A673 (cell line): ENCODE measurements around the gene PLXNA3.

ENCODE experiments used
- EZH2 ChIP-seq: fragments of 200-600 bp; sonication (generic); IDR thresholded peaks from 2 replicates; pipeline ENCODE4 v1.6.1; 2017; ENCODE audit warnings: borderline replicate concordance, low read depth, mild to moderate bottlenecking, mixed read lengths, antibody characterized with exemption, low read length; ENCODE audit not compliant: poor library complexity, severe bottlenecking
- TF ChIP-seq, protein P1 (sequence below): fragments of 300-800, 200-600 bp; sonication (generic); conservative IDR thresholded peaks from 2 replicates; pipeline ENCODE4 v1.5.1; 2017; ENCODE audit warnings: low read depth, mild to moderate bottlenecking, antibody characterized with exemption, low read length, moderate library complexity, mixed read lengths

- TF ChIP-seq, protein P1, sequence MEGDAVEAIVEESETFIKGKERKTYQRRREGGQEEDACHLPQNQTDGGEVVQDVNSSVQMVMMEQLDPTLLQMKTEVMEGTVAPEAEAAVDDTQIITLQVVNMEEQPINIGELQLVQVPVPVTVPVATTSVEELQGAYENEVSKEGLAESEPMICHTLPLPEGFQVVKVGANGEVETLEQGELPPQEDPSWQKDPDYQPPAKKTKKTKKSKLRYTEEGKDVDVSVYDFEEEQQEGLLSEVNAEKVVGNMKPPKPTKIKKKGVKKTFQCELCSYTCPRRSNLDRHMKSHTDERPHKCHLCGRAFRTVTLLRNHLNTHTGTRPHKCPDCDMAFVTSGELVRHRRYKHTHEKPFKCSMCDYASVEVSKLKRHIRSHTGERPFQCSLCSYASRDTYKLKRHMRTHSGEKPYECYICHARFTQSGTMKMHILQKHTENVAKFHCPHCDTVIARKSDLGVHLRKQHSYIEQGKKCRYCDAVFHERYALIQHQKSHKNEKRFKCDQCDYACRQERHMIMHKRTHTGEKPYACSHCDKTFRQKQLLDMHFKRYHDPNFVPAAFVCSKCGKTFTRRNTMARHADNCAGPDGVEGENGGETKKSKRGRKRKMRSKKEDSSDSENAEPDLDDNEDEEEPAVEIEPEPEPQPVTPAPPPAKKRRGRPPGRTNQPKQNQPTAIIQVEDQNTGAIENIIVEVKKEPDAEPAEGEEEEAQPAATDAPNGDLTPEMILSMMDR = no peak
- no peak for TF ChIP-seq EZH2
Measured at GRCh38 chrX:154459832-154460231, 1.8 kb downstream of the PLXNA3 start.
